HG03571 (cell line): ENCODE results near the gene ZNF225.
"Not testable (repeated sequence)": the region's sequence is repeated elsewhere in the genome, so short reads cannot be mapped to it uniquely, and the experiment has no call there.

Source experiments
- ATAC-seq: cut with Tn5 transposase; IDR thresholded peaks from one replicate; pipeline ENCODE4 v1.9.1; 2021; ENCODE audit not compliant: unreplicated experiment

The ZNF225 gene

GRCh38 chr19:44156475-44156874, 43.3 kb downstream of the ZNF225 start:
- ATAC-seq, result no peak

DNA sequence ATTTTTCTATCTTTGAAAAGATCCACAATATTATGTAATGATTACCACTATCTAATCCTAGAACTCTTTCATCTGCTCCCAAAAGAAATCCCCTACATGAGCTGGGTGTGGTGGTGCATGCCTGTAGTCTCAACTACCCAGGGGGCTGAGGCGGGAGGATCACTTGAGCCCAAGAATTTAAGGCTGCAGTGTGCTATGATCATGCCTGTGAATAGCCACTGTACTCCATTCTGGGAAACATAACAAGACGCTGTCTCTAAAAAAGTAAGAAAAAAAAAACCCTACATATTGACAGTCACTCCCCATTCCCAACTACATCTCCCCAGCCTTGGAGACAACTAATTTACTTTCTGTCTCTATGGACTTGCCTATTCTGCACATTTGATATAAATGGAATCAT, 50.6 kb downstream of the ZNF225 start:
- no peak for ATAC-seq

- peak; percentile 22 for ATAC-seq
Observed at GRCh38 chr19:44164327-44164672, 51.1 kb downstream of the ZNF225 start.

DNA sequence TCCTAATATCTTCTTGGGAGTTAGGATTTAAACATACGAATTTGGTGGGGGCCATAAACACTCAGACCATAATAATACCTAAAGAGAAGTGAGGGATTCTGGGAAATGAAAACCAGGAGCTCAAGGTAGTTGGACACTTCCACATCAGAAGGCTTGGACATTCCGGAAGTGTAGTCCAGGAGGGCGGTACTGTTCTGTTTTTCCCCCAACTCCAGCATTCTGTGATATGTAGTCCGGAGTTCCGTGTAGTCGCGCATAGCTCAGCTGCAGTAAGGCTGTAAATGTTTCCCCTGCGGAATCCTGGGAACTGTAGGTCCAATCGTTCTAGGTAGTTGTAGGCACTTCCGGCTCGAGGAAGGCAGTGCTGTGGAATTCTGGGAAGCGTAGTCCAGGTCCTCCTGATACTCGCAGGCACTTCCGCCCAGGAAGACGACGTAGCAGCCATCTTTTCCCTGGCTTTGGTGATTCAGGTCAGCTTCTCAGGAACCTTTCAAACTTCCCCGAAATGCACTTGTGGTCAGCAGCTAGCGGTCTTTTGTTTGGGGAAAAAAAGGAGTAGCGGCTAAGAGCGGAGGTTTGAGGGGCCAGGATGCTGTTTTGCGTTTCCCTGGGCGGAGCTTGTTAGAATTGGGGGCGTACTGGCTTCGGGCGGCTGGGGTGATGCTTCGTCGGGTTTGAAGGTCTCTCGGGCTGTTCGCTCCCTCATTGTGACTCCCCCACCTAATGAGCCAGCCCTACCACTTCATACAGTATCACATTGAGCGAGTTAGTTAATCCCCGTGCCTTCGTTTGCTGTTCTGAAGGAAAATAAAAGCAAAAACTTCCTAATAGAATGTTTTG, 51.7 kb downstream of the ZNF225 start, which contains the start of gene ZNF226:
TSS of gene ZNF226 (plus strand) at position 428 of the 840 bp plus-strand sequence. CDS start 4,981 bp downstream, outside the sequence.
- ATAC-seq, result peak; percentile 78

- ATAC-seq, result not testable (repeated sequence)
Observed at GRCh38 chr19:44170660-44171059, 57.5 kb downstream of the ZNF225 start.

- no peak for ATAC-seq
Observed at GRCh38 chr19:44176590-44176989, 63.4 kb downstream of the ZNF225 start.

DNA sequence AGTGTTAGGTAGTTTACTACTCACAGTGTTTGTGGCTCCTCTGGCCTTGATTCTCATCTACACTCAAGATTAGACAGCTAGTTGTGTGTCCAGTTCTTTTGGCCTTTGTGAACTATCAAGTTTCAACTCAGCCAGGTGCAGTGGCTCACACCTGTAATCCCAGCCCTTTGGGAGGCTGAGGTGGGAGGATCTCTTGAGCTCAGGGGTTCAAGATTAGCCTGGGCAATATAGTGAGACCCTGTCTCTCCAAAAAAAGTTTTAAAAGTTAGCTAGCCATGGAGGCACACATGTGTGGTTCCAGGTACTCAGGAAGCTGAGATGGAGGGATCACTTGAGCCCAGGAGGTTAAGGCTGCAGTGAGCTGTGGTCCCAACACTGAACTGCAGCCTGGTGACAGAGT, 67.8 kb downstream of the ZNF225 start:
- no peak for ATAC-seq

GRCh38 chr19:44182145-44182544, 68.9 kb downstream of the ZNF225 start:
- ATAC-seq, result no peak
